Glutamatergic neuron (in vitro differentiated cells): Measurements from ENCODE around the gene ORAI3. TPM values are rescaled to one million over a fixed set of nuclear protein-coding genes. Genes with fewer than 3 reads are reported as not detected.

Experiments used
- DNase-seq: peaks from one replicate; pipeline ENCODE4 v3.0.0; 2022
- H3K27ac Mint-ChIP-seq: one replicate; pipeline ENCODE4 v1.8.0; 2020; ENCODE audit warnings: mild to moderate bottlenecking, mixed read lengths, inconsistent platforms; ENCODE audit not compliant: unreplicated experiment
- H3K27me3 Mint-ChIP-seq: one replicate; pipeline ENCODE4 v1.8.0; 2020; ENCODE audit warnings: mild to moderate bottlenecking, moderate library complexity, mixed read lengths, inconsistent platforms; ENCODE audit not compliant: unreplicated experiment
- H3K36me3 Mint-ChIP-seq: one replicate; pipeline ENCODE4 v1.8.0; 2020; ENCODE audit warnings: mild to moderate bottlenecking, mixed read lengths, inconsistent platforms; ENCODE audit not compliant: unreplicated experiment
- H3K4me1 Mint-ChIP-seq: one replicate; pipeline ENCODE4 v1.8.0; 2020; ENCODE audit warnings: mild to moderate bottlenecking, low read depth, mixed read lengths, inconsistent platforms; ENCODE audit not compliant: unreplicated experiment
- H3K4me3 Mint-ChIP-seq: one replicate; pipeline ENCODE4 v1.8.0; 2020; ENCODE audit warnings: mild to moderate bottlenecking, mixed read lengths, inconsistent platforms; ENCODE audit not compliant: unreplicated experiment
- H3K9me3 Mint-ChIP-seq: one replicate; pipeline ENCODE4 v1.8.0; 2020; ENCODE audit warnings: mild to moderate bottlenecking, moderate library complexity, mixed read lengths, inconsistent platforms; ENCODE audit not compliant: unreplicated experiment
- total RNA-seq: library from RNA; stranded (reverse); fragmentation: NEBNext Ultra II Directional; extraction: Animal tissue kit (Norgen Biotek cat#: 25700); gene quantifications from one replicate; pipeline ENCODE4 v1.2.1, GENCODE V29; 2021; ENCODE audit not compliant: unreplicated experiment
- TF ChIP-seq, protein P1 (sequence below): fragments of 200-600 bp; sonication (generic); IDR thresholded peaks from one replicate; pipeline ENCODE4 v1.5.0; 2021; ENCODE audit not compliant: partially characterized antibody, unreplicated experiment

ORAI3 gene
- total RNA-seq, 1 donor from 2014 or later = 5.1 TPM

DNA sequence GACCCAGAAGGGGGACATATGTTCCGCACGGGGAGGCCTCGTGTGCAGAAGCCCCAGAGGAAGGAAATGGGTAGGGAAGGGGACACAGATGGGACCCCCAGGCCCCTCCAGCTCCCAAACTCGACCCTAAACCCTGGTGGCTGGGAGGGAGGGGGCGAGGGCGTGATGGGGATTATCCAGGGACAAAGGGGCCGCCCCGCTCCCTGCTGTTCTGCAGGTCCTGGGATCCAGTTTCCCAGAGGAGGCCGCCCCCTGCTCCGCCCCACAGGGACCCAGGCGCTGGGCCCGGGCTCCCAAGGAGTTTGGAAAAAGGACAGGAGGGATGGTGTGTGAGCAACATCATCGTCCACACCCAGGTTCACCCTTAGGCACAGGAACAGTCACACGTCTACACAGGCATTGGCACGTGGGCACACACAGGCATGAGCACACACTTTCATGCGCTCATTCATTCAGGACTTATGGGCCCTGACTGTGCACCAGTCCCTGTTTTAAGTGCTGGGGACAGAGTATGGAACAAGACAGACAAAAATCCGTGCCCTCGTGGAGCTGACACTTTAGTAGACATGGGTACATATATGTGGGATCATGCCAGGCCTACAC is 38.3 kb upstream of the ORAI3 start:
- TF ChIP-seq, protein P1, sequence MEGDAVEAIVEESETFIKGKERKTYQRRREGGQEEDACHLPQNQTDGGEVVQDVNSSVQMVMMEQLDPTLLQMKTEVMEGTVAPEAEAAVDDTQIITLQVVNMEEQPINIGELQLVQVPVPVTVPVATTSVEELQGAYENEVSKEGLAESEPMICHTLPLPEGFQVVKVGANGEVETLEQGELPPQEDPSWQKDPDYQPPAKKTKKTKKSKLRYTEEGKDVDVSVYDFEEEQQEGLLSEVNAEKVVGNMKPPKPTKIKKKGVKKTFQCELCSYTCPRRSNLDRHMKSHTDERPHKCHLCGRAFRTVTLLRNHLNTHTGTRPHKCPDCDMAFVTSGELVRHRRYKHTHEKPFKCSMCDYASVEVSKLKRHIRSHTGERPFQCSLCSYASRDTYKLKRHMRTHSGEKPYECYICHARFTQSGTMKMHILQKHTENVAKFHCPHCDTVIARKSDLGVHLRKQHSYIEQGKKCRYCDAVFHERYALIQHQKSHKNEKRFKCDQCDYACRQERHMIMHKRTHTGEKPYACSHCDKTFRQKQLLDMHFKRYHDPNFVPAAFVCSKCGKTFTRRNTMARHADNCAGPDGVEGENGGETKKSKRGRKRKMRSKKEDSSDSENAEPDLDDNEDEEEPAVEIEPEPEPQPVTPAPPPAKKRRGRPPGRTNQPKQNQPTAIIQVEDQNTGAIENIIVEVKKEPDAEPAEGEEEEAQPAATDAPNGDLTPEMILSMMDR = no peak
- no peak overlapping the region for H3K27ac Mint-ChIP-seq
- H3K4me3 Mint-ChIP-seq = no peak overlapping the region
- H3K27me3 Mint-ChIP-seq = peaks cover 5% of the 10 kb centered on the region
- peaks cover 5% of the 10 kb centered on the region for H3K4me1 Mint-ChIP-seq
- H3K9me3 Mint-ChIP-seq = peaks cover 2% of the 10 kb centered on the region
- H3K36me3 Mint-ChIP-seq = no peaks in the 10 kb centered on the region
- DNase-seq = no peak

DNA sequence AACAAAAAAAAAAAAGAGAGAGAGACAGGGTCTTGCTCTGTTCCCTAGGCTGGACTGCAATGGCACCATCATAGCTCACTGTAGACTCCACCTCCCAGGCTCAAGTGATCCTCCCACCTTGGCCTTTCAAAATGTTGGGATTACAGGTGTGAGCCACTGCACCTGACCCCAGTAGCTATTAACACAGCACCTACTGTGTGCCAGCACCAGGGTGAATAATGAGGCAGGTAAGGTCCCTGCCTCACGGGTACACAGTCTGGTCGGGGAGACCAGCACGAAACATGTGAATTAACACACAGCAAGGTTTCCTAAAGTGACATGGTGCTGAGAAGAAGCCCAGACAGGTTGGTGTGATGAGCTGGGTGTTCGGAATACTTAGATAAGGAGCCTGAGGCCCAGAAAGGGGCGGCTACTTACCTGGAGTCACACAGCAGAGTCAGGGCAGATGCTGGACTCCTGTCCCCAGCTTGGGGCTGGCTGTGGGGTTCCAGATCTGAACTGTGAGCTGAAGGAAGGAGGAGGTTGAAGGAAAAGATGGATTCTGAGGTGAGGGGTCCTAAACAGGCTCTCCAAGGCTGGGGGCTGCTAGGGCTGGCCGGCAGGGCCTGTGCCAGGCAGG is 36.0 kb upstream of the ORAI3 start:
- Mint-ChIP-seq H3K4me3 (no peak overlapping the region), H3K27ac (no peak overlapping the region), H3K4me1 (peaks cover 5% of the 10 kb centered on the region), H3K27me3 (peaks cover 5% of the 10 kb centered on the region), H3K9me3 (peaks cover 2% of the 10 kb centered on the region), H3K36me3 (no peaks in the 10 kb centered on the region)
- TF ChIP-seq, protein P1 = no peak
- no peak for DNase-seq

DNA sequence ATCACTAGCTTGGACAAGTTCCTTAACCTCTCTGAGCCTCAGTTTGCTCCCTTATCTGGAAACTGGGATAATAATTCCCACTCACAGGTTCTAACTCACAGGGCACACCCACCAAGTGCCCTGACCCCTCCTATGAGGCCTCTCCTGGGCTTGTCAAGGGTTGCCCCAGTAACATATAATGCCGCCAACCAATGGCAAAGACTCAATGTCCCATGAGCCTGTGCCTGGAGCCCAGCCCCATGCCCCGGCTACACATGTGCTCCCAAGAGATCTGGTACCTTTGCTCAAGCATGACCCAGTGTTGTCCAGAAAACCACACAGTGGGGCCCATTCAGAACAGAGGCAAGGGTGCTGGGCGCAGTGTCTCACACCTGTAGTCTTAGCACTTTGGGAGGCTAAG is 34.0 kb upstream of the ORAI3 start:
- no peak for DNase-seq
- no peaks in the 10 kb centered on the region for H3K36me3 Mint-ChIP-seq
- TF ChIP-seq, protein P1 = no peak
- peak overlapping the region; percentile 25 for H3K4me3 Mint-ChIP-seq
- H3K4me1 Mint-ChIP-seq = peaks cover 4% of the 10 kb centered on the region
- H3K27ac Mint-ChIP-seq = no peak overlapping the region
- peaks cover 5% of the 10 kb centered on the region for H3K27me3 Mint-ChIP-seq
- H3K9me3 Mint-ChIP-seq = no peaks in the 10 kb centered on the region

DNA sequence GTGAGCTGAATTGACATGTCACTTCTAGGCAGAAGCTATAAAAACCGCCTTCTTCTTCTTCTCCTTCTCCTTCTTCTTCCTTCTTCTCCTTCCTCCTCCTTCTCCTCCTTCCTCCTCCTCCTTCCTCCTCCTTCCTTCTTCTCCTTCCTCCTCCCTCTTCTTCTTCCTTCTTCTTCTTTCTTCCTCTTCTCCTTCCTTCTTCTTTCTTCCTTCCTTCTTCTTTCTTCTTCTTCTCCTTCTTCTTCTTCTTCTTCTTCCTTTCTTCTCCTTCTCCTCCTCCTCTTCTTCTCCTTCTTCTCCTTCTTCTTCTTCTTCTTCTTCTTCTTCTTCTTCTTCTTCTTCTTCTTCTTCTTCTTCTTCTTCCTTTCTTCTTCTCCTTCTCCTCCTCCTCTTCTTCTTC is 30.3 kb upstream of the ORAI3 start:
- Mint-ChIP-seq H3K4me3 (no peak overlapping the region), H3K4me1 (peaks cover 2% of the 10 kb centered on the region), H3K27ac (no peak overlapping the region), H3K27me3 (peaks cover 12% of the 10 kb centered on the region), H3K9me3 (peaks cover 8% of the 10 kb centered on the region), H3K36me3 (no peaks in the 10 kb centered on the region)
- TF ChIP-seq, protein P1 = no peak
- no peak for DNase-seq

DNA sequence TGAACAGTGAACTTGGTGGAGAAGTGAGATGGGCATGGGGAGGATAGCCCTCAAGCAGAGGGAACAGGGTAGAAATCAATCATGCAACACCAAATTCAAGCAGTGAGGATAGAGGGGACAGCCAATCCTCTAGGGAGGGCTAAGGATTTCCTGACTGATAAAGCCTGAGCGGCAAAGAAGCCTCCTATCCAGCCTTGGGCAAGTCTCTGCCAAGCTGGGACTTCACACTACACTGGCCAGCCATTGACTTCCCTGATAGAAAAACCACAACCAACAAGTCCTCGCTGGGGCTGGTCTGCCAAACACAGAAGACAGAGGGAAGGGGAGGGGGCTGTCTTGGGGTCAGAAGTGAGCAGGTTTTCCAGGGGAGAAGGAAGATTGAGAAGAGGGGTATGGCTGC is 28.0 kb upstream of the ORAI3 start:
- TF ChIP-seq, protein P1 = no peak
- H3K9me3 Mint-ChIP-seq = peaks cover 13% of the 10 kb centered on the region
- H3K27ac Mint-ChIP-seq = no peak overlapping the region
- no peak for DNase-seq
- peaks cover 2% of the 10 kb centered on the region for H3K4me1 Mint-ChIP-seq
- peak overlapping the region; percentile 99 for H3K4me3 Mint-ChIP-seq
- H3K27me3 Mint-ChIP-seq = peaks cover 17% of the 10 kb centered on the region
- no peaks in the 10 kb centered on the region for H3K36me3 Mint-ChIP-seq
